Spinal cord (tissue), 10 donors: ENCODE data around the gene CCAR1. TPM values are rescaled to one million over a fixed set of nuclear protein-coding genes. Genes with fewer than 3 reads are reported as not detected.
A peak's percentile ranks its signal among the peaks of the same experiment; 100 is the strongest.
"Not testable (repeated sequence)": the region's sequence is repeated elsewhere in the genome, so short reads cannot be mapped to it uniquely, and the experiment has no call there.

Source experiments
- DNase-seq, 6 donors: peaks; one replicate each; pipeline versions ENCODE4 v3.0.0 to v3.0.0-alpha.2; 2013 to 2015; ENCODE audit warnings: low spot score in 6 of 6, low read depth in 4 of 6
- H3K27ac ChIP-seq: one replicate; pipeline ENCODE4 v1.5.1; 2013; ENCODE audit warnings: low read depth, low read length, control low read depth
- H3K27me3 ChIP-seq: one replicate; pipeline ENCODE4 v1.6.1; 2013; ENCODE audit warnings: low read length; ENCODE audit not compliant: control insufficient read depth, insufficient read depth
- H3K36me3 ChIP-seq: one replicate; pipeline ENCODE4 v1.6.1; 2013; ENCODE audit warnings: low read length; ENCODE audit not compliant: control insufficient read depth, insufficient read depth
- H3K4me1 ChIP-seq: one replicate; pipeline ENCODE4 v1.6.1; 2013; ENCODE audit warnings: low read length; ENCODE audit not compliant: control insufficient read depth, insufficient read depth
- H3K4me3 ChIP-seq: one replicate; pipeline ENCODE4 v1.5.1; 2013; ENCODE audit warnings: low read depth, low read length, control low read depth
- H3K9me3 ChIP-seq: one replicate; pipeline ENCODE4 v1.6.1; 2013; ENCODE audit warnings: low read length; ENCODE audit not compliant: control insufficient read depth, insufficient read depth
- WGBS: methylation state at CpG from one replicate; pipeline ENCODE4 v1.1.5; 2013; ENCODE audit warnings: missing lambda C conversion rate; ENCODE audit not compliant: insufficient coverage; 5-methylcytosine and 5-hydroxymethylcytosine counted together
- polyA plus RNA-seq, 2 donors: library from polyadenylated mRNA; unstranded; fragments of 120-200 nt; gene quantifications; one replicate each; pipeline ENCODE4 v1.2.1, GENCODE V29; 2013; ENCODE audit not compliant: insufficient read length in 2 of 2
- total RNA-seq, 2 donors: library from RNA; depleted of rRNA in 1 of 2; stranded (reverse); fragments of 120-200 nt in 1 of 2; fragments of >200 nt in 1 of 2; gene quantifications; one replicate each; pipeline versions ENCODE4 v1.2.3 to v1.2.4, GENCODE V29; 2013 to 2014
- donor health status: healthy.

The CCAR1 gene
- total and polyA plus RNA-seq, 4 donors = 31.2 to 110 (median 76.2) TPM

- Histone ChIP-seq H3K4me3 (no peak overlapping the region), H3K9me3 (no peaks in the 10 kb centered on the region), H3K27me3 (no peaks in the 10 kb centered on the region), H3K4me1 (peaks cover 4% of the 10 kb centered on the region), H3K27ac (no peak overlapping the region), H3K36me3 (no peaks in the 10 kb centered on the region)
- no peak for DNase-seq
- 100% methylated on average over 2 of the region's 3 CpGs for WGBS
Measured at GRCh38 chr10:68717435-68717834, 3.6 kb upstream of the CCAR1 start.

DNA sequence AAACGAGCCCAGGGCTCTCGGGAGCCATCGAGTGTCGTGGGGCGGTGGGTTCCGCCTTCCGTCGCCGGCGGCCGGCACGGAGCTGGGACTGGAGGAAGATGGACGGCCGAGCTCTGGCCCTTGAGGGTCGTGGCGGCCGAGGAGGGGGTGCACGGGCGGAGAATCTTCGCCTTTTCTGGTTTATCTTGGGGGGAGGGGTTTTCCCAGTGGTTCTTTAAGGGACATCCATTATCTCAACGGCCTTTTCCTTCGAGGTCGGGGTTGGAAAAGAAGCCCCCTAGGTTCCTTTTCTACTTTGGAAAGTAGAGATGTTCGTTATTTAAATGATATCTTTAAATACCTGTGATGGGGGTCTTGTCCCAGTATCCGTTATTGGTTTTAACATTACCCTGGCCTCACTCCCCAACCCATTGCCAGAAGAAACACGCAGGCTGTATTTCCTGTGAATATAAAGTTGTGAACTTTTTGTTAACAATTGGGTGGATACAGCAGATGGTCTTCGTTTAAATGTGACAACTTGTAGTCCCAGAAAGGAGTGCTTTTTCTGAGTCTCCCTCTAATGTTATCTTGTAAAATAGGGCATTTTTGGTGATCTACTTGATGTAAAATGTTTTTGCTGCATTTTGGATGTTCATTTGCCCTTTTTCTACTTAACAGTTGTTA lies 765 bp downstream of the CCAR1 start:
- Histone ChIP-seq H3K27ac (peak overlapping the region; percentile 78), H3K27me3 (no peaks in the 10 kb centered on the region), H3K36me3 (peaks cover 34% of the 10 kb centered on the region), H3K9me3 (no peaks in the 10 kb centered on the region), H3K4me1 (peaks cover 8% of the 10 kb centered on the region), H3K4me3 (peak overlapping the region; percentile 95)
- 0% methylated on average over 18 of the region's 27 CpGs for WGBS
- peak in 2 of 6 donors; percentile 10 to 22 for DNase-seq

GRCh38 chr10:68725016-68725415 lies 4.0 kb downstream of the CCAR1 start:
- no peak overlapping the region for H3K27ac ChIP-seq
- H3K36me3 ChIP-seq = peaks cover 58% of the 10 kb centered on the region
- H3K4me1 ChIP-seq = peaks cover 8% of the 10 kb centered on the region
- no peaks in the 10 kb centered on the region for H3K9me3 ChIP-seq
- H3K4me3 ChIP-seq = no peak overlapping the region
- no peak for DNase-seq
- no peaks in the 10 kb centered on the region for H3K27me3 ChIP-seq
- WGBS = 100% methylated on average over 4 of the region's 14 CpGs

DNA sequence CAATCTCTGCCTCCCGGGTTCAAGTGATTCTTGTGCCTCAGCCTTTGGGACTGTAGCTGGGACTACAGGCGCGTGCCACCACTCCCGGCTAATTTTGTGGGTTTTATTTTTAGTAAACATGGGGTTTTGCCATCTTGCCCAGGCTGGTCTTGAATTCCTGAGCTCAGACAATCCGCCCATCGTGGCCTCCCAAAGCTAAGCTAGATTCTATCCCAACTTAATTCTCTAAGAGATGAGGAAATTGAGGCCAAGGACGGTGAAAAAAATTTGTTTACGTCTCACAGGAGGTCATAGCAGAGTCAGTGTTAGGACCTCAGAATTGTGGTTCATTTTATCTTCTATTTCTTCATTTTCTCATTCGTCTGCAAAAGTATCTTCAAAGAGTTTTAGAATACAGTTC lies 6.1 kb downstream of the CCAR1 start:
- 89% methylated on average over 1 of the region's 9 CpGs for WGBS
- peaks cover 5% of the 10 kb centered on the region for H3K4me1 ChIP-seq
- H3K9me3 ChIP-seq = no peaks in the 10 kb centered on the region
- H3K36me3 ChIP-seq = peaks cover 73% of the 10 kb centered on the region
- H3K4me3 ChIP-seq = no peak overlapping the region
- H3K27ac ChIP-seq = no peak overlapping the region
- H3K27me3 ChIP-seq = no peaks in the 10 kb centered on the region
- DNase-seq = no peak

GRCh38 chr10:68732651-68733050 lies 11.6 kb downstream of the CCAR1 start:
- Histone ChIP-seq H3K27ac (no peak overlapping the region), H3K9me3 (no peaks in the 10 kb centered on the region), H3K36me3 (peaks cover 61% of the 10 kb centered on the region), H3K27me3 (no peaks in the 10 kb centered on the region), H3K4me3 (no peak overlapping the region), H3K4me1 (no peaks in the 10 kb centered on the region)
- WGBS = 100% methylated on average over 6 of the region's 8 CpGs
- no peak for DNase-seq

- no peaks in the 10 kb centered on the region for H3K4me1 ChIP-seq
- H3K36me3 ChIP-seq = peaks cover 60% of the 10 kb centered on the region
- no peak overlapping the region for H3K27ac ChIP-seq
- H3K4me3 ChIP-seq = no peak overlapping the region
- WGBS = 96% methylated on average over 6 of the region's 7 CpGs
- no peaks in the 10 kb centered on the region for H3K27me3 ChIP-seq
- DNase-seq = no peak
- no peaks in the 10 kb centered on the region for H3K9me3 ChIP-seq
Measured at GRCh38 chr10:68734349-68734748, 13.3 kb downstream of the CCAR1 start.

DNA sequence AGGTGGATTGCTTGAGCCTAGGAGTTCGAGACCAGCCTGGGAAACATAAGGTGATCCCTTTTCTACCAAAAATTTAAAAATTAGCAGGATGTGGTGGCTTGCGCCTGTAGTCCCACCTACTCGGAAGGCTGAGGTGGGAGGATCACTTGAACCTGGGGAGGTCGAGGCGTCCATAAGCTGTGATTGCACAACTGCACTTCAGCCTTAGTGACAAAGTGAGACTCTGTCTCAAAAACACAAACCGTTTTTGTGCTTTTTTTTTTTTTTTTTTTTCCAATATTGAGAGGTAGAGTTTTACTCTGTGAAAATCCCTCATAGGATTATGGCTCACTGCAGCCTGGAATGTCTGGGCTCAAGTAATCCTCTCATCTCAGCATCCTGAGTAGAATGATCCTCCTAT lies 14.1 kb downstream of the CCAR1 start:
- 94% methylated on average over 3 of the region's 6 CpGs for WGBS

GRCh38 chr10:68735739-68736138 lies 14.7 kb downstream of the CCAR1 start:
- DNase-seq, H3K27ac ChIP-seq, H3K9me3 ChIP-seq, H3K4me1 ChIP-seq, H3K27me3 ChIP-seq, H3K4me3 ChIP-seq: not testable (repeated sequence)
- WGBS = 100% methylated on average over 2 of the region's 7 CpGs
- peaks cover 52% of the 10 kb centered on the region for H3K36me3 ChIP-seq

More for the DNA sequence above, 14.1 kb downstream of the CCAR1 start:
- no peaks in the 10 kb centered on the region for H3K27me3 ChIP-seq
- H3K27ac ChIP-seq = no peak overlapping the region
- no peaks in the 10 kb centered on the region for H3K9me3 ChIP-seq
- H3K4me1 ChIP-seq = no peaks in the 10 kb centered on the region
- no peak for DNase-seq
- no peak overlapping the region for H3K4me3 ChIP-seq
- peaks cover 55% of the 10 kb centered on the region for H3K36me3 ChIP-seq

- peaks cover 60% of the 10 kb centered on the region for H3K36me3 ChIP-seq
- not testable (repeated sequence) for H3K27me3 ChIP-seq, H3K27ac ChIP-seq, H3K4me1 ChIP-seq, H3K4me3 ChIP-seq, DNase-seq, H3K9me3 ChIP-seq
- WGBS = no CpG with 5 or more reads among the region's 5 CpGs
Measured at GRCh38 chr10:68740676-68741075, 19.6 kb downstream of the CCAR1 start.

GRCh38 chr10:68742397-68742796 lies 21.4 kb downstream of the CCAR1 start:
- Histone ChIP-seq H3K9me3 (no peaks in the 10 kb centered on the region), H3K36me3 (peaks cover 64% of the 10 kb centered on the region), H3K4me3 (no peak overlapping the region), H3K27me3 (no peaks in the 10 kb centered on the region), H3K27ac (no peak overlapping the region), H3K4me1 (no peaks in the 10 kb centered on the region)
- 92% methylated on average over 4 of the region's 6 CpGs for WGBS
- DNase-seq = no peak
